Measurements from ENCODE around the gene NELFA.
"Not testable (repeated sequence)": the region's sequence is repeated elsewhere in the genome, so short reads cannot be mapped to it uniquely, and the experiment has no call there.

DNA sequence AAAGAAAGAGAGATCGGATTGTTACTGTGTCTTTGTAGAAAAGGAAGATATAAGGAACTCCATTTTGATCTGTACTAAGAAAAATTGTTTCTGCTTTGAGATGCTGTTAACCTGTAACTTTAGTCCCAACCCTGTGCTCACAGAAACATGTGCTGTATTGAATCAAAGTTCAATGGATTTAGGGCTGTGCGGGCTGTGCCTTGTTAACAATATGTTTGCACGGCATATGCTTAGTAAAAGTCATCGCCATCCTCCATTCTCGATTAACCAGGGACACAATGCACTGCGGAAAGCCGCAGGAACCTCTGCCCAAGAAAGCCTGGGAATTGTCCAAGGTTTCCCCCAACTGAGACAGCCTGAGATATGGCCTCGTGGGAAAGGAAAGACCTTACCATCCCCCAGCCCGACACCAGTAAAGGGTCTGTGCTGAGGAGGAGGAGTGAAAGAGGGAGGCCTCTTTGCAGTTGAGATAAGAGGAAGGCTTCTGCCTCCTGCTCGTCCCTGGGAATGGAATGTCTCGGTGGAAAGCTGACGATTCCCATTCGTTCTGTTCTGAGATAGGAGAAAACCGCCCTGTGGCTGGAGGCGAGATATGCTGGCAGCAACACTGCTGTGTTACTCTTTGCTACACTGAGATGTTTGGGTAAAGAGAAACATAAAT lies 12.7 kb upstream of the NELFA start:
- TF ChIP-seq, protein P1, sequence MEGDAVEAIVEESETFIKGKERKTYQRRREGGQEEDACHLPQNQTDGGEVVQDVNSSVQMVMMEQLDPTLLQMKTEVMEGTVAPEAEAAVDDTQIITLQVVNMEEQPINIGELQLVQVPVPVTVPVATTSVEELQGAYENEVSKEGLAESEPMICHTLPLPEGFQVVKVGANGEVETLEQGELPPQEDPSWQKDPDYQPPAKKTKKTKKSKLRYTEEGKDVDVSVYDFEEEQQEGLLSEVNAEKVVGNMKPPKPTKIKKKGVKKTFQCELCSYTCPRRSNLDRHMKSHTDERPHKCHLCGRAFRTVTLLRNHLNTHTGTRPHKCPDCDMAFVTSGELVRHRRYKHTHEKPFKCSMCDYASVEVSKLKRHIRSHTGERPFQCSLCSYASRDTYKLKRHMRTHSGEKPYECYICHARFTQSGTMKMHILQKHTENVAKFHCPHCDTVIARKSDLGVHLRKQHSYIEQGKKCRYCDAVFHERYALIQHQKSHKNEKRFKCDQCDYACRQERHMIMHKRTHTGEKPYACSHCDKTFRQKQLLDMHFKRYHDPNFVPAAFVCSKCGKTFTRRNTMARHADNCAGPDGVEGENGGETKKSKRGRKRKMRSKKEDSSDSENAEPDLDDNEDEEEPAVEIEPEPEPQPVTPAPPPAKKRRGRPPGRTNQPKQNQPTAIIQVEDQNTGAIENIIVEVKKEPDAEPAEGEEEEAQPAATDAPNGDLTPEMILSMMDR (IDR thresholded peaks at IDR 0.05), result not testable (repeated sequence)
- TF ChIP-seq POLR2AphosphoS5 (IDR thresholded peaks at IDR 0.05; ENCODE audit: low read depth, low read length); SIN3A (IDR thresholded peaks at IDR 0.05; ENCODE audit: borderline replicate concordance, insufficient read depth, low read depth, low read length); TCF7L2 (IDR thresholded peaks at IDR 0.05; ENCODE audit: low read depth, low read length): not testable (repeated sequence)
- TF ChIP-seq, protein P2, sequence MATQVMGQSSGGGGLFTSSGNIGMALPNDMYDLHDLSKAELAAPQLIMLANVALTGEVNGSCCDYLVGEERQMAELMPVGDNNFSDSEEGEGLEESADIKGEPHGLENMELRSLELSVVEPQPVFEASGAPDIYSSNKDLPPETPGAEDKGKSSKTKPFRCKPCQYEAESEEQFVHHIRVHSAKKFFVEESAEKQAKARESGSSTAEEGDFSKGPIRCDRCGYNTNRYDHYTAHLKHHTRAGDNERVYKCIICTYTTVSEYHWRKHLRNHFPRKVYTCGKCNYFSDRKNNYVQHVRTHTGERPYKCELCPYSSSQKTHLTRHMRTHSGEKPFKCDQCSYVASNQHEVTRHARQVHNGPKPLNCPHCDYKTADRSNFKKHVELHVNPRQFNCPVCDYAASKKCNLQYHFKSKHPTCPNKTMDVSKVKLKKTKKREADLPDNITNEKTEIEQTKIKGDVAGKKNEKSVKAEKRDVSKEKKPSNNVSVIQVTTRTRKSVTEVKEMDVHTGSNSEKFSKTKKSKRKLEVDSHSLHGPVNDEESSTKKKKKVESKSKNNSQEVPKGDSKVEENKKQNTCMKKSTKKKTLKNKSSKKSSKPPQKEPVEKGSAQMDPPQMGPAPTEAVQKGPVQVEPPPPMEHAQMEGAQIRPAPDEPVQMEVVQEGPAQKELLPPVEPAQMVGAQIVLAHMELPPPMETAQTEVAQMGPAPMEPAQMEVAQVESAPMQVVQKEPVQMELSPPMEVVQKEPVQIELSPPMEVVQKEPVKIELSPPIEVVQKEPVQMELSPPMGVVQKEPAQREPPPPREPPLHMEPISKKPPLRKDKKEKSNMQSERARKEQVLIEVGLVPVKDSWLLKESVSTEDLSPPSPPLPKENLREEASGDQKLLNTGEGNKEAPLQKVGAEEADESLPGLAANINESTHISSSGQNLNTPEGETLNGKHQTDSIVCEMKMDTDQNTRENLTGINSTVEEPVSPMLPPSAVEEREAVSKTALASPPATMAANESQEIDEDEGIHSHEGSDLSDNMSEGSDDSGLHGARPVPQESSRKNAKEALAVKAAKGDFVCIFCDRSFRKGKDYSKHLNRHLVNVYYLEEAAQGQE (IDR thresholded peaks at IDR 0.05; ENCODE audit: insufficient read depth in 1 of 2, low read depth in 2 of 2, low read length in 1 of 2), result not testable (repeated sequence)
